Neural cell (in vitro differentiated cells): ENCODE results near the gene PELI2. TPM values are rescaled to one million over a fixed set of nuclear protein-coding genes. Genes with fewer than 3 reads are reported as not detected.

Experiments
- H2AFZ ChIP-seq: fragments of 200-600, 300-800 bp; sonication (generic), shearing (Covaris generic); 2 replicates; pipeline ENCODE4 v1.6.0; 2014; ENCODE audit warnings: low read depth, mild to moderate bottlenecking, antibody characterized with exemption, low read length, moderate library complexity
- H3F3A ChIP-seq: fragments of 200-600 bp; shearing (Covaris generic); 2 replicates; pipeline ENCODE4 v1.6.1; 2016; ENCODE audit warnings: mild to moderate bottlenecking, moderate library complexity, mixed read lengths, antibody characterized with exemption, low read length; ENCODE audit not compliant: insufficient read depth, poor library complexity, severe bottlenecking
- H3K27ac ChIP-seq: fragments of 200-600, 300-800 bp; sonication (generic), shearing (Covaris generic); 2 replicates; pipeline ENCODE4 v1.5.1; 2014; ENCODE audit warnings: mild to moderate bottlenecking, low read length, moderate library complexity
- H3K27me3 ChIP-seq: fragments of 300-800, 200-600 bp; sonication (generic), shearing (Covaris generic); 2 replicates; pipeline ENCODE4 v1.6.0; 2014; ENCODE audit warnings: mild to moderate bottlenecking, low read depth, low read length, moderate library complexity; ENCODE audit not compliant: insufficient read depth
- H3K36me3 ChIP-seq: fragments of 300-800, 200-600 bp; sonication (generic), shearing (Covaris generic); 2 replicates; pipeline ENCODE4 v1.5.1; 2014; ENCODE audit warnings: mild to moderate bottlenecking, antibody characterized with exemption, low read length, moderate library complexity; ENCODE audit not compliant: insufficient read depth
- H3K4me2 ChIP-seq: fragments of 300-800, 200-600 bp; sonication (generic), shearing (Covaris generic); 2 replicates; pipeline ENCODE4 v1.6.0; 2014; ENCODE audit warnings: mild to moderate bottlenecking, low read length
- H3K4me3 ChIP-seq: fragments of 300-800, 200-600 bp; sonication (generic), shearing (Covaris generic); 2 replicates; pipeline ENCODE4 v1.5.1; 2014; ENCODE audit warnings: mild to moderate bottlenecking, low read length, moderate library complexity
- H3K79me2 ChIP-seq: fragments of 200-600 bp; shearing (Covaris generic); replicated peaks from 2 replicates; pipeline ENCODE4 v1.6.0; 2014; ENCODE audit warnings: mild to moderate bottlenecking, low read length, moderate library complexity; ENCODE audit not compliant: insufficient read depth
- H3K9ac ChIP-seq: fragments of 300-800, 200-600 bp; sonication (generic), shearing (Covaris generic); 2 replicates; pipeline ENCODE4 v1.6.1; 2016; ENCODE audit warnings: mild to moderate bottlenecking, low read length, mixed read lengths
- H3K9me2 ChIP-seq: fragments of 200-600 bp; shearing (Covaris generic); 2 replicates; pipeline ENCODE4 v1.6.1; 2016; ENCODE audit warnings: mild to moderate bottlenecking, low read length, mixed read lengths; ENCODE audit not compliant: insufficient read depth
- H3K9me3 ChIP-seq: fragments of 200-600, 300-800 bp; sonication (generic), shearing (Covaris generic); 2 replicates; pipeline ENCODE4 v1.6.1; 2016; ENCODE audit warnings: mild to moderate bottlenecking, mixed run types, low read length, moderate library complexity, mixed read lengths
- H4K20me1 ChIP-seq: fragments of 200-600 bp; shearing (Covaris generic); 2 replicates; pipeline ENCODE4 v1.6.1; 2016; ENCODE audit warnings: mild to moderate bottlenecking, mixed run types; ENCODE audit not compliant: insufficient read depth
- CTCF ChIP-seq: fragments of 450-650 bp; IDR thresholded peaks from 2 replicates; pipeline ENCODE4 v1.5.1; 2014; ENCODE audit warnings: antibody characterized with exemption, mild to moderate bottlenecking, moderate library complexity; ENCODE audit not compliant: poor library complexity, severe bottlenecking
- EP300 ChIP-seq: fragments of 450-650 bp; conservative IDR thresholded peaks from 2 replicates; pipeline ENCODE4 v1.6.1; 2014; ENCODE audit warnings: antibody characterized with exemption, mild to moderate bottlenecking, moderate library complexity; ENCODE audit not compliant: poor library complexity, severe bottlenecking
- EZH2 ChIP-seq: fragments of 200-600, 300-800 bp; shearing (Covaris generic), sonication (generic); IDR thresholded peaks from 2 replicates; pipeline ENCODE4 v1.6.1; 2014; ENCODE audit warnings: antibody characterized with exemption, low read length, borderline replicate concordance, mild to moderate bottlenecking; ENCODE audit not compliant: insufficient read depth, poor library complexity, severe bottlenecking
- MXI1 ChIP-seq: fragments of 450-650 bp; conservative IDR thresholded peaks from 2 replicates; pipeline ENCODE4 v1.6.1; 2014; ENCODE audit warnings: antibody characterized with exemption, mild to moderate bottlenecking; ENCODE audit not compliant: poor library complexity, severe bottlenecking
- POLR2AphosphoS5 ChIP-seq: IDR thresholded peaks from 2 replicates; pipeline ENCODE4 v1.6.1; 2012
- RAD21 ChIP-seq: fragments of 450-650 bp; conservative IDR thresholded peaks from 2 replicates; pipeline ENCODE4 v1.6.1; 2014; ENCODE audit warnings: antibody characterized with exemption, mild to moderate bottlenecking, moderate library complexity
- REST ChIP-seq: IDR thresholded peaks from 2 replicates; pipeline ENCODE4 v1.6.1; 2012; ENCODE audit warnings: borderline replicate concordance
- SMC3 ChIP-seq: fragments of 450-650 bp; conservative IDR thresholded peaks from 2 replicates; pipeline ENCODE4 v1.6.1; 2014; ENCODE audit warnings: antibody characterized with exemption, mild to moderate bottlenecking, moderate library complexity; ENCODE audit not compliant: poor library complexity
- TAF1 ChIP-seq: IDR thresholded peaks from 2 replicates; pipeline ENCODE4 v1.6.1; 2012; ENCODE audit warnings: low read depth
- polyA plus RNA-seq: library from polyadenylated mRNA; depleted of rRNA; stranded (reverse); fragments of >200 nt; gene quantifications from 2 replicates; pipeline ENCODE4 v1.2.3, GENCODE V29; 2014

Gene PELI2
- polyA plus RNA-seq, 1 donor from 2014 or later, result 5.3 TPM

GRCh38 chr14:56108057-56108456 lies 10.2 kb upstream of the PELI2 start:
- H3K9me3 ChIP-seq, result no peaks in the 10 kb centered on the region
- H3K4me2 ChIP-seq, result no peak overlapping the region
- H3K9me2 ChIP-seq, result no peaks in the 10 kb centered on the region
- no peak overlapping the region for H3K4me3 ChIP-seq
- H2AFZ ChIP-seq, result no peak overlapping the region
- no peaks in the 10 kb centered on the region for H3K36me3 ChIP-seq
- no peak overlapping the region for H3K9ac ChIP-seq
- H4K20me1 ChIP-seq, result no peaks in the 10 kb centered on the region
- TF ChIP-seq MXI1 (no peak), REST (no peak), RAD21 (no peak), POLR2AphosphoS5 (no peak), EZH2 (no peak)
- no peaks in the 10 kb centered on the region for H3K27me3 ChIP-seq
- H3K79me2 ChIP-seq, result no peaks in the 10 kb centered on the region
- no peak overlapping the region for H3K27ac ChIP-seq
- H3F3A ChIP-seq, result no peaks in the 10 kb centered on the region

GRCh38 chr14:56112781-56113180 lies 5.4 kb upstream of the PELI2 start:
- Histone ChIP-seq H4K20me1 (no peaks in the 10 kb centered on the region), H3K79me2 (no peaks in the 10 kb centered on the region), H2AFZ (no peak overlapping the region), H3K9me2 (no peaks in the 10 kb centered on the region), H3K9ac (no peak overlapping the region), H3K4me3 (no peak overlapping the region), H3K9me3 (no peaks in the 10 kb centered on the region), H3K27ac (no peak overlapping the region), H3F3A (peaks cover 7% of the 10 kb centered on the region), H3K27me3 (no peaks in the 10 kb centered on the region), H3K36me3 (no peaks in the 10 kb centered on the region), H3K4me2 (no peak overlapping the region)
- no peak for TF ChIP-seq REST
- no peak for TF ChIP-seq POLR2AphosphoS5
- no peak for TF ChIP-seq EP300
- no peak for TF ChIP-seq CTCF
- no peak for TF ChIP-seq MXI1
- no peak for TF ChIP-seq RAD21
- TF ChIP-seq EZH2, result no peak
- no peak for TF ChIP-seq TAF1
- no peak for TF ChIP-seq SMC3
